ENCODE results near the gene PIK3C2B. TPM values are rescaled to one million over a fixed set of nuclear protein-coding genes. Genes with fewer than 3 reads are reported as not detected.

The PIK3C2B gene
- total and polyA plus RNA-seq, 2 of the 8 experiments (the other 6 are each of a cell fraction or from before 2014, with no cell fraction given) = 20.4 to 36.7 TPM

DNA sequence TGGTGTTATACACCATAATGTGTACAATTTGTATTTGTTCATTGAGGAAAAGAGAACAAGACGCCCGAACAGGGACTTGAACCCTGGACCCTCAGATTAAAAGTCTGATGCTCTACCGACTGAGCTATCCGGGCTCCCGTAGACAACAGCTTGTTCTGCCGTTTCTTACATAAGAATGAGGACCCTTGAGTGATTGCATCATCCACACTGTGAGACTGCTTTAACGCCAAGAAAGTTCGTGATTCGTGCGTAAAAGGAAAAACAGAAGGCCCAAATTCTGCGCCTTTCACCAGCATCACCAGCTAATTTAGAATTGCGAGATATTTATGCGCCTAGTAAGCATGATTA lies 12.3 kb upstream of the PIK3C2B start:
- H2AK5ac ChIP-seq (ENCODE audit: low read depth, low read length) = no peak overlapping the region
- no peak for FAIRE-seq
- 0 out of 2 replicates have a peak, but pooled peaks have one; percentile 13 for TF ChIP-seq SP2 (IDR thresholded peaks at IDR 0.05; ENCODE audit: low read length)
- TF ChIP-seq TCF12 (IDR thresholded peaks at IDR 0.05; ENCODE audit: low read depth, low read length) = no peak
- peak; percentile 79; the same call in 1 of the 2 replicates for TF ChIP-seq JUN (IDR thresholded peaks at IDR 0.05; ENCODE audit: low read depth, low read length)
- TF ChIP-seq, protein P1, sequence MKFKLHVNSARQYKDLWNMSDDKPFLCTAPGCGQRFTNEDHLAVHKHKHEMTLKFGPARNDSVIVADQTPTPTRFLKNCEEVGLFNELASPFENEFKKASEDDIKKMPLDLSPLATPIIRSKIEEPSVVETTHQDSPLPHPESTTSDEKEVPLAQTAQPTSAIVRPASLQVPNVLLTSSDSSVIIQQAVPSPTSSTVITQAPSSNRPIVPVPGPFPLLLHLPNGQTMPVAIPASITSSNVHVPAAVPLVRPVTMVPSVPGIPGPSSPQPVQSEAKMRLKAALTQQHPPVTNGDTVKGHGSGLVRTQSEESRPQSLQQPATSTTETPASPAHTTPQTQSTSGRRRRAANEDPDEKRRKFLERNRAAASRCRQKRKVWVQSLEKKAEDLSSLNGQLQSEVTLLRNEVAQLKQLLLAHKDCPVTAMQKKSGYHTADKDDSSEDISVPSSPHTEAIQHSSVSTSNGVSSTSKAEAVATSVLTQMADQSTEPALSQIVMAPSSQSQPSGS (IDR thresholded peaks at IDR 0.05; ENCODE audit: low read length) = peak; percentile 99
- peak; percentile 41; the same call in 1 of the 2 replicates for TF ChIP-seq POU5F1 (IDR thresholded peaks at IDR 0.05; ENCODE audit: low read depth, low read length)
- TF ChIP-seq SIN3A (conservative IDR thresholded peaks at IDR 0.05 in 1 of 2, IDR thresholded peaks at IDR 0.05 in 1 of 2; ENCODE audit: low read depth in 1 of 2, low read length in 2 of 2) = peak in 1 of 2 experiments; percentile 75; a peak in 2 of 4 replicates
- peak; percentile 78; the same call in 1 of the 2 replicates for TF ChIP-seq MAFK (IDR thresholded peaks at IDR 0.05; ENCODE audit: low read depth, low read length)
- TF ChIP-seq CREB1 (IDR thresholded peaks at IDR 0.05) = peak; percentile 56; the same call in 1 of the 2 replicates
- TF ChIP-seq CHD2 (IDR thresholded peaks at IDR 0.05; ENCODE audit: low read length) = 0 out of 2 replicates have a peak, but pooled peaks have one; percentile 41
- TF ChIP-seq, protein P2, sequence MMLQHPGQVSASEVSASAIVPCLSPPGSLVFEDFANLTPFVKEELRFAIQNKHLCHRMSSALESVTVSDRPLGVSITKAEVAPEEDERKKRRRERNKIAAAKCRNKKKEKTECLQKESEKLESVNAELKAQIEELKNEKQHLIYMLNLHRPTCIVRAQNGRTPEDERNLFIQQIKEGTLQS (IDR thresholded peaks at IDR 0.05; ENCODE audit: insufficient read depth, low read depth, low read length) = peak; percentile 98
- peak; percentile 84 for TF ChIP-seq TAF7 (optimal IDR thresholded peaks at IDR 0.05; ENCODE audit: borderline replicate concordance, low read depth, low read length)

More for the DNA sequence above, 12.3 kb upstream of the PIK3C2B start:
- Histone ChIP-seq H3K4me2 (ENCODE audit: insufficient read depth in 1 of 2, low read depth in 2 of 2, low read length in 2 of 2) (peak overlapping the region; percentile 68 to 94), H4K5ac (ENCODE audit: insufficient read length, low read depth, low read length) (peak overlapping the region; percentile 31), H2BK120ac (replicated peaks; ENCODE audit: low read depth, low read length) (peak overlapping the region; percentile 68), H3K27me3 (replicated peaks in 1 of 4; ENCODE audit: control insufficient read depth in 3 of 4, extremely low read depth in 1 of 4, insufficient read depth in 3 of 4, low read length in 3 of 4) (no peaks in the 10 kb centered on the region), H2BK5ac (ENCODE audit: low read depth, low read length) (peak overlapping the region; percentile 60), H3K23ac (ENCODE audit: insufficient read length) (no peak overlapping the region), H3K36me3 (ENCODE audit: control insufficient read depth in 2 of 4, insufficient read depth in 4 of 4, low read length in 3 of 4) (no peaks in the 10 kb centered on the region), H3K27ac (ENCODE audit: low read depth, low read length) (peak overlapping the region; percentile 82), H3K18ac (ENCODE audit: extremely low read depth, low read length) (peak overlapping the region; percentile 84; the same call in 1 of the 2 replicates), H3K4me3 (ENCODE audit: extremely low read depth in 1 of 4, insufficient read depth in 2 of 4, low read depth in 3 of 4, low read length in 4 of 4) (peak overlapping the region; percentile 80 to 90 (median 88)), H3K14ac (ENCODE audit: insufficient read length) (no peak overlapping the region), H3K79me2 (ENCODE audit: control insufficient read depth in 1 of 2, insufficient read depth in 2 of 2, low read length in 2 of 2) (no peaks in the 10 kb centered on the region), H3K23me2 (ENCODE audit: low read depth, low read length) (peaks cover 2% of the 10 kb centered on the region; the same call in 1 of the 2 replicates), H3K56ac (replicated peaks; ENCODE audit: insufficient read length, low read depth, low read length) (peak overlapping the region; percentile 23), H4K8ac (ENCODE audit: extremely low read depth, insufficient read depth, low read length) (no peak overlapping the region), H2BK15ac (ENCODE audit: low read length) (no peak overlapping the region), H2AFZ (ENCODE audit: low read length) (no peak overlapping the region; the same call in 1 of the 2 replicates), H4K91ac (replicated peaks; ENCODE audit: insufficient read length, low read length) (peak overlapping the region; percentile 86), H3K4ac (replicated peaks; ENCODE audit: insufficient read length, low read depth, low read length) (peak overlapping the region; percentile 72), H3K4me1 (replicated peaks in 1 of 4; ENCODE audit: control insufficient read depth in 3 of 4, insufficient read depth in 4 of 4, low read length in 3 of 4) (peaks cover 0 to 2% (median 0%) of the 10 kb centered on the region in 4 experiments; a peak in 1 of 7 replicates), H2BK12ac (ENCODE audit: low read depth, low read length) (no peak overlapping the region; the same call in 1 of the 2 replicates), H3K9me3 (ENCODE audit: insufficient read depth in 2 of 2, low read depth in 1 of 2, low read length in 1 of 2) (no peaks in the 10 kb centered on the region), H3K9ac (replicated peaks in 1 of 4; ENCODE audit: extremely low read depth in 1 of 4, low read depth in 3 of 4, low read length in 3 of 4) (peak overlapping the region; percentile 79 to 99 (median 81)), H4K20me1 (replicated peaks in 1 of 2; ENCODE audit: control insufficient read depth in 1 of 2, insufficient read depth in 2 of 2, low read length in 2 of 2) (peaks cover 0 to 2% of the 10 kb centered on the region in 2 experiments), H3K79me1 (ENCODE audit: low read depth, low read length) (no peaks in the 10 kb centered on the region), H2BK20ac (ENCODE audit: low read length) (no peak overlapping the region)
- POLR2A ChIA-PET (ENCODE audit: partially characterized antibody) = interaction anchor here (0.7 to 4.5 kb wide), 18 partner anchors 9 to 277 kb away, joined by 3 to 106 read pairs (median 4); partner anchors contain the start of genes MDM4 and PIK3C2B
- DNase-seq (ENCODE audit: low read depth in 1 of 2, low spot score in 2 of 2) = peak; percentile 71 to 99
- CTCF ChIA-PET (ENCODE audit: partially characterized antibody) = interaction anchor here (0.6 to 49.0 kb wide), 8 partner anchors 13 to 632 kb away, joined by 4 to 2124 read pairs (median 12); partner anchors contain the start of gene PIK3C2B
- WGBS, 2 experiments (ENCODE audit: extremely low coverage in 1 of 2, insufficient coverage in 1 of 2, insufficient read length in 1 of 2, insufficient replicate concordance in 2 of 2, low coverage in 1 of 2, low lambda C conversion rate in 2 of 2, missing lambda C conversion rate in 1 of 2) = 1% methylated on average over 13 of the region's 13 CpGs; no CpG with 5 or more reads in 1 of the 2 experiments
